GM10266 (cell line): ENCODE measurements around the gene RAB28.
A peak's percentile ranks its signal among the peaks of the same experiment; 100 is the strongest.

Source experiments
- DNase-seq: peaks from one replicate; pipeline ENCODE4 v3.0.0; 2012; ENCODE audit errors: extremely low spot score
- TF ChIP-seq, protein P1 (sequence below): IDR thresholded peaks from 2 replicates; pipeline ENCODE4 v1.5.1; 2012; ENCODE audit warnings: mild to moderate bottlenecking, low read depth; ENCODE audit not compliant: control insufficient read depth, insufficient read depth; ENCODE audit errors: missing control alignments

The RAB28 gene

DNA sequence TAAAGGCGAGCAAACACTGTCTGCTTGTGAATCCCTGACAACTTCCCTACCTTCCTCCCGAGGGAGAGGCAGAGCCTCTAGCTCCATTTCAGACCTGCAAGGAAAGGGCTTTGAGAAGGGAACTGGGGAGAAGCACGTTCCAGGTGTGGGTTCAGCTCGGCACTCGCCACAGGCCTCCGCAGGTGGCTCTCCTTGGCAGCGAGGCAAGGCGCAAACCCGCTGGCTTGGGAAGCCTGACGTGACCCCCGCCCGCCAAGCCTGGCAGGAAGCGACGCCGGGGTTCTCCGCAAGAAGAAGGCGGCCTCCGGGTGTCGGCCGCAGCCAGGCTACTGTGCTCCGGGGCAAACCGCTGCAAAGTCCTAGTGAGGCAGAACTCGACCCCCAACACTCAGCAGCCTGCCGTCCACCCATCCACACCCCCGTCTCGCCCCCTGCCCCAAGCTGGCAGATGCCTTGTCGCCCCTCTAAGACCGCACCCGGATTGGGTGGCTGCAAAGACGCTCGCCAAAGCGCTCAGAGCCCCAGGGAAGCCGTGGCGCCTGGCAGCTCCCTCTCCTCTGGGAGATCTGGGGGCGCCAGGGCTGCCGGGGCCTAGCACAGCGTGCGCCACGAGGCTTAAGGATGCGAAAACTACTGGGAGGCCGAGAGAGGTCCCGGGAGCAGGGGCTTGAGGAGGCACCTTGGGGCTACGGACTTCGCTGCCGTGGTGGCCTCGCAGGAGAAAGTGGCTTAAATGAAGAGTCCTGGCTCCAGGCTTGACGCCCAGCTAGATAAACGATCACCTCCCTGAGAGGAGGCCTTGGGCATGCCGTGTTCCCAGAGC lies 38.4 kb upstream of the RAB28 start:
- peak; percentile 8 for DNase-seq
- TF ChIP-seq, protein P1, sequence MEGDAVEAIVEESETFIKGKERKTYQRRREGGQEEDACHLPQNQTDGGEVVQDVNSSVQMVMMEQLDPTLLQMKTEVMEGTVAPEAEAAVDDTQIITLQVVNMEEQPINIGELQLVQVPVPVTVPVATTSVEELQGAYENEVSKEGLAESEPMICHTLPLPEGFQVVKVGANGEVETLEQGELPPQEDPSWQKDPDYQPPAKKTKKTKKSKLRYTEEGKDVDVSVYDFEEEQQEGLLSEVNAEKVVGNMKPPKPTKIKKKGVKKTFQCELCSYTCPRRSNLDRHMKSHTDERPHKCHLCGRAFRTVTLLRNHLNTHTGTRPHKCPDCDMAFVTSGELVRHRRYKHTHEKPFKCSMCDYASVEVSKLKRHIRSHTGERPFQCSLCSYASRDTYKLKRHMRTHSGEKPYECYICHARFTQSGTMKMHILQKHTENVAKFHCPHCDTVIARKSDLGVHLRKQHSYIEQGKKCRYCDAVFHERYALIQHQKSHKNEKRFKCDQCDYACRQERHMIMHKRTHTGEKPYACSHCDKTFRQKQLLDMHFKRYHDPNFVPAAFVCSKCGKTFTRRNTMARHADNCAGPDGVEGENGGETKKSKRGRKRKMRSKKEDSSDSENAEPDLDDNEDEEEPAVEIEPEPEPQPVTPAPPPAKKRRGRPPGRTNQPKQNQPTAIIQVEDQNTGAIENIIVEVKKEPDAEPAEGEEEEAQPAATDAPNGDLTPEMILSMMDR, result no peak

DNA sequence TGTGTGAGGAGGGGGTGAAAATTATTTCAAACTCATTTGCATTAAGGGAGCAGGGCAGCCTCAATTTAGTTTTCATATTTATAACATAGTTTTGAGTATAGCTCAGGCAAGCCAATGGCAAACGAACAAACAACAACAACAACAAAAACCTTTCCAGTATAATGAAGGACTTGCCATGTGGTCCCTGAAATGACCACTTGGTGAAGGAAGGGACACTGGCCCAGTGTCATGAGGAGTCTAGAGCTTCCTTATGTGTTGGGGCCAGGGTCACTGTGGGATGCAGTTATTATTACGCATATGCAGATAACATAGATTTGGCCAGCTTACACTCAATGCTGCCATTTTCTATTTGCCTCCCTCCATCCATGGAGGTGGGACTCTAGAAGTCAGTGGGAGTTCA lies 36.9 kb upstream of the RAB28 start:
- no peak for DNase-seq

DNA sequence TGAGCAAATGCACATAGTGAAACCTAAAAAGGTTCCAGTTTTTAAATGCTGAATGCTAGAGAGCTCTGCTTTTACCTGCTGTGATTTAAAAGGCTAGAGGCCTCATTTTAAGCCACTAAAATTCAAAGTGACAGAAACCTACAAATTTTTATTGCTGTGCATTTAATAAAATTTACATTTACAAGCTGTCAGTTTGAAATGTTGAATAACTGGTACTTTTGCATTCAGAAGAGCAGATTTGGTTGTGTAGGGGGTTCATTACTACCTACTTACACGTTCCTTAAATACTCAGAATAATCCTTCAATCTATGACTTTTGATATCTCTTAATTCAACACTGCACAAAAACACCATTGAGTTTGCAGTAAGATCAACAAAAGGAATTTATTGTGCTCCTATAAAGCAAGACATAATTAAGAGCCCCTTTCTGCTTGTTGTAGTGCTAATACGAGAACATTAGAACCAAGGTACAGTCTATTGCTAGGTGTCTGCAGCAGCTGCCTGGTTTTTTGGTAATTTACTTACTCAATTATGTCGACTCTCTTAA lies 32.2 kb upstream of the RAB28 start:
- no peak for DNase-seq
- TF ChIP-seq, protein P1, result no peak

More for the DNA sequence above, 36.9 kb upstream of the RAB28 start:
- TF ChIP-seq, protein P1, result no peak

DNA sequence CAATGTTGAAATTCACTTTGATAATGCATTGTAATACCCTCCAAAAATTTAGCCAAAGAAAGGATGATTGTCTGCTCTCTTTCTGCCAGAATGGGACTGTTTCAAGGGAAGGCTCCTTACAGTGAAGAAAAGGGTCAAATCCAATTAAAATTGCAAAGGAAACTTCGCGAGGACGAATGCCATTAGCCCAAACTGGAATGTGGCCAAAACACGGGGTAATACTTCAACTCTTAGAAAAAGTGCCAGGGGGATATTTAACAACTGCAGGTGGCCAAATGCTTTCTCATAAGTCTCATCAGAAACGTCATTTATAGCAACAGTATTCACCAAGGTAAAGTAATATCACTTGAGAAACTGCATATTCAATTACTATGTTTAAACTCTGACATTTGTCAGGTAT lies 31.1 kb upstream of the RAB28 start:
- TF ChIP-seq, protein P1, result no peak
- DNase-seq, result no peak

DNA sequence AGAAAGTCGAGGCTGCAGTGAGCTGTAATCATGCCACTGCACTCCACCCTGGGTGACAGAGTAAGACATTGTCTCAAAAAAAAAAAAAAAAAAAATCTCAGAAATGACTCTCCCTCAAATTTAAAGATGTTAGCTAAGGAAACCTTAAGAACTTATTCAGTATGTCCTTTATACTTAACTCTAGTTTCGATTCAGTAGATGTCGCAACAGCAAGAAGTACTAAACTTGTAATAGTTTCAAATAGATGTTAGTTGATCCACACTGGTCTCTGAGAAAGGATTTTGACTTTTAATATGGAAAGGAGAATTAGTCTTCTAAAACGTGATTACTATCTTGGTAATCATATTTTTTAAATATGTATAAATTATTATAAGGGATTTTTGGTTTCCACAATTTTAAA lies 30.6 kb upstream of the RAB28 start:
- TF ChIP-seq, protein P1, result no peak
- no peak for DNase-seq

DNA sequence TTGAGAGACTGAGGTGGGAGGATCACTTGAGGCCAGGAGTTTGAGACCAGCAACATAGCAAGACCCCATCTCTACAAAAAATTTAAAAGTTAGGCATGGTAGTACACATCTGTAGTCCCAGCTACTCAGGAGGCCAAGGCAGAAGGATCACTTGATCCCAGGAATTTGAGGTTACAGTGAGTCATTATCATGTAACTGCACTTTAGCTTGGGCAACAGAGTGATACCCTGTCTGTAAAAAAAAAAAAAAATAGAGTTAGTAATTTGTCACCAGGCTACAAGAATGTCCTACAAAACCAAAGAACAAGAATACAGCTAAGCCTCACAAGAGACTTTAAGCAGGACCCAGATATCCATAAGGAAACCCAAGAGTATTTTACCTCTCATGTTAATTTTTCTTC lies 27.0 kb upstream of the RAB28 start:
- TF ChIP-seq, protein P1, result no peak
- no peak for DNase-seq

DNA sequence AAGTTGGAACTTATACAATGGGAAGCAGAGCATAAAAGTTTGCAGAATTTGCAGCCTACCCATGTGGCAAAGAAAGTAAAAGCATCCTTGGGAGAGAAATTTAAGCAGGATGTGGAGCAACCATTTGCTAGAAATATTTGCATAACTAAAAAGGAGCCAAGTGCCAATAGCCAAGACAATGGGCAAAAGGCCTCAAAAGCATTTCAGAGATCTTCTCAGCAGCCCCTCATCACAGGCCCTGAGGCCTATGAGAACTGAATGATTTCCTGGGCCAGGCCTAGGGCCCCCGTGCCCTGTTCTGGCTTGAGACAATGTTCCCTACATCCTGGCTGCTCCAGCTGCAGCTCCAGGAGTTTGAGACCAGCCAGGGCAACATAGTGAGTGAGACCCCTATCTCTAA lies 25.3 kb upstream of the RAB28 start:
- DNase-seq, result no peak
- TF ChIP-seq, protein P1, result no peak
